Measurements from ENCODE around the gene COASY. TPM values are rescaled to one million over a fixed set of nuclear protein-coding genes. Genes with fewer than 3 reads are reported as not detected.

COASY gene
- total RNA-seq, 1 donor from 2014 or later, result 52.0 TPM

DNA sequence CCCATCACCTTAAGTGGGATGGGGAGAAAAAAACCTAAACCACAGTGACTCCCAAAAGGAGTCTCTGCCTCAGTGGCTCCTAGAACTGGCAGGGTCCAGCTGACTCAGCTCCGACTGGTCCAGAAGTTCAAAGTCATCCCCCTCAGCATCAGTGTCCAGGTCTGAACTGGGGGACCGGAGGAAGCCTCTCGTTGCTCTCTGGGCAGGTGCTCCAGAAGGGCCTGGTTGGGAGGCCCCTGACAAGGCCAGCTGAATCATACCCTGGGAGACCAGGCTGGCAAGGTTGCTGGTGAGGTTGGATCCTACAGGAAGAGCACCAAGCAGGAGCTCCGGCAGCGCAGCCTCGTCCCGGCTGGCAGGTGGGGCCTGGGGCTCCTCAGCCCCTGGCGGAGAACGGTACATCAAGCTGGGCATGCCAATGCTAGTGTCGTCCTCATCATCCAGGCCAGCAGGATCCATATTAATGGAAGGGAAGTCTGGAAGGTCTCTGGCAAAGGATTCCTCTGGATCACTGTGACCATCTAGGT, 19.9 kb downstream of the COASY start:
- Histone ChIP-seq H3K79me2 (ENCODE audit: insufficient read depth, low read length) (peaks cover 9% of the 10 kb centered on the region), H3K36me3 (ENCODE audit: insufficient read depth, low read length) (peaks cover 36% of the 10 kb centered on the region), H2AFZ (ENCODE audit: low read depth, low read length) (no peak overlapping the region), H3K9me3 (ENCODE audit: insufficient read depth, low read depth, low read length) (no peaks in the 10 kb centered on the region), H4K20me1 (ENCODE audit: insufficient read depth, low read length) (peaks cover 11% of the 10 kb centered on the region), H3K4me3 (ENCODE audit: insufficient read depth, low read depth, low read length) (no peak overlapping the region), H3K4me1 (ENCODE audit: insufficient read depth, low read length) (peaks cover 6% of the 10 kb centered on the region), H3K27me3 (ENCODE audit: insufficient read depth, low read length) (no peaks in the 10 kb centered on the region), H3K4me2 (ENCODE audit: low read length) (no peak overlapping the region), H3K9ac (ENCODE audit: low read length) (no peak overlapping the region), H3K27ac (ENCODE audit: low read depth, low read length) (no peak overlapping the region)
- no peak for FAIRE-seq
- Mint-ChIP-seq H3K4me3 (ENCODE audit: unreplicated experiment) (no peak overlapping the region), H3K27me3 (ENCODE audit: low read depth, unreplicated experiment) (no peaks in the 10 kb centered on the region), H3K4me1 (ENCODE audit: low read depth, unreplicated experiment) (peaks cover under 1% of the 10 kb centered on the region), H3K36me3 (ENCODE audit: low read depth, unreplicated experiment) (peaks cover 9% of the 10 kb centered on the region), H3K27ac (ENCODE audit: unreplicated experiment) (no peak overlapping the region), H3K9me3 (ENCODE audit: unreplicated experiment) (no peaks in the 10 kb centered on the region)
- DNase-seq (ENCODE audit: low read depth), result no peak
- TF ChIP-seq, protein P1, sequence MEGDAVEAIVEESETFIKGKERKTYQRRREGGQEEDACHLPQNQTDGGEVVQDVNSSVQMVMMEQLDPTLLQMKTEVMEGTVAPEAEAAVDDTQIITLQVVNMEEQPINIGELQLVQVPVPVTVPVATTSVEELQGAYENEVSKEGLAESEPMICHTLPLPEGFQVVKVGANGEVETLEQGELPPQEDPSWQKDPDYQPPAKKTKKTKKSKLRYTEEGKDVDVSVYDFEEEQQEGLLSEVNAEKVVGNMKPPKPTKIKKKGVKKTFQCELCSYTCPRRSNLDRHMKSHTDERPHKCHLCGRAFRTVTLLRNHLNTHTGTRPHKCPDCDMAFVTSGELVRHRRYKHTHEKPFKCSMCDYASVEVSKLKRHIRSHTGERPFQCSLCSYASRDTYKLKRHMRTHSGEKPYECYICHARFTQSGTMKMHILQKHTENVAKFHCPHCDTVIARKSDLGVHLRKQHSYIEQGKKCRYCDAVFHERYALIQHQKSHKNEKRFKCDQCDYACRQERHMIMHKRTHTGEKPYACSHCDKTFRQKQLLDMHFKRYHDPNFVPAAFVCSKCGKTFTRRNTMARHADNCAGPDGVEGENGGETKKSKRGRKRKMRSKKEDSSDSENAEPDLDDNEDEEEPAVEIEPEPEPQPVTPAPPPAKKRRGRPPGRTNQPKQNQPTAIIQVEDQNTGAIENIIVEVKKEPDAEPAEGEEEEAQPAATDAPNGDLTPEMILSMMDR (IDR thresholded peaks at IDR 0.05; ENCODE audit: insufficient read depth, low read depth, low read length), result no peak
- TF ChIP-seq EZH2 (IDR thresholded peaks at IDR 0.05; ENCODE audit: insufficient read depth, low read length), result no peak

DNA sequence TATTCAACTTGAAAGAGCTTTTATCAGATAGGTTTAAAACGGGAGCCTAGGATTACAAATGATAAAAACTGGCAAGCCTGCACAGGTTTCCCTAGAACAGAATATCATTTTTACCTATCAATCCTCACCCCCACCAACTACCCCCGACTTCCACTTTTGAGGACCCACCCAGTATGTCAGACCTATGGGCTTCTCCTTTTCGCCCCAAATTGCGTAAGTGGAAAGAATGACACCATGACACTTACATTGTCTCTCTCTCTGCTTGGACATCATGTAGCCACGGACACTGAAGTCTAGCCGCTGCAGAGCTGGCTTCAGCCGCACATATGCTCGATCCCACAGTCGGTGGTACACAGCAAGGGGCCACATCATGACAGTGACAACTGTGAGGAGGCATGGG, 22.9 kb downstream of the COASY start:
- TF ChIP-seq, protein P1 (IDR thresholded peaks at IDR 0.05; ENCODE audit: insufficient read depth, low read depth, low read length), result no peak
- TF ChIP-seq EZH2 (IDR thresholded peaks at IDR 0.05; ENCODE audit: insufficient read depth, low read length), result no peak
- no peak overlapping the region for H3K9ac ChIP-seq (ENCODE audit: low read length)
- Mint-ChIP-seq H3K36me3 (ENCODE audit: low read depth, unreplicated experiment) (peaks cover 12% of the 10 kb centered on the region), H3K4me3 (ENCODE audit: unreplicated experiment) (no peak overlapping the region), H3K27ac (ENCODE audit: unreplicated experiment) (no peak overlapping the region), H3K4me1 (ENCODE audit: low read depth, unreplicated experiment) (no peaks in the 10 kb centered on the region), H3K27me3 (ENCODE audit: low read depth, unreplicated experiment) (no peaks in the 10 kb centered on the region), H3K9me3 (ENCODE audit: unreplicated experiment) (no peaks in the 10 kb centered on the region)
- DNase-seq (ENCODE audit: low read depth), result no peak
- H3K9me3 ChIP-seq (ENCODE audit: insufficient read depth, low read depth, low read length), result no peaks in the 10 kb centered on the region
- H4K20me1 ChIP-seq (ENCODE audit: insufficient read depth, low read length), result peaks cover 16% of the 10 kb centered on the region
- H3K27me3 ChIP-seq (ENCODE audit: insufficient read depth, low read length), result no peaks in the 10 kb centered on the region
- no peaks in the 10 kb centered on the region for H3K79me2 ChIP-seq (ENCODE audit: insufficient read depth, low read length)
- H3K36me3 ChIP-seq (ENCODE audit: insufficient read depth, low read length), result peaks cover 49% of the 10 kb centered on the region
- no peak for FAIRE-seq
- H2AFZ ChIP-seq (ENCODE audit: low read depth, low read length), result no peak overlapping the region
- no peaks in the 10 kb centered on the region for H3K4me1 ChIP-seq (ENCODE audit: insufficient read depth, low read length)
- no peak overlapping the region for H3K4me3 ChIP-seq (ENCODE audit: insufficient read depth, low read depth, low read length)
- H3K4me2 ChIP-seq (ENCODE audit: low read length), result no peak overlapping the region
- H3K27ac ChIP-seq (ENCODE audit: low read depth, low read length), result no peak overlapping the region

DNA sequence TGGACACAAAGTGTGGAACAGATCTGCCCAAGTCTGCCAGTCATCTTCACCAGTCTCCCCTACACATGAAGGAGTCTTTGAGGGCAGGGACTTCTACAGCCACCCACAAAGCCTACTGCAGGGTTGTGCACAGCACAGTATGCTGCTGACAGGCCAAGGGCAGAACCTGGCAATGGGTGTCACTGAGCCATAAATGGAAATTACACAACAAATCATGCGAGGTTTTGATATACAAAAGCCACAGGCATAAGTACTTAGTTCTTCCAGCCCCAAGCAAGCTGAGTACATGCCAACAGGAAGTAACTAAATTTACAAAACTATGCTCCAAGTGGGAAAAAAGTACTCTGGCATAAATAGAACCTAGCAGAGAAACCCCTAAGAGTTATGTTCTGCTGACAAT, 23.4 kb downstream of the COASY start:
- no peaks in the 10 kb centered on the region for H3K79me2 ChIP-seq (ENCODE audit: insufficient read depth, low read length)
- H3K9ac ChIP-seq (ENCODE audit: low read length), result no peak overlapping the region
- no peak overlapping the region for H3K27ac ChIP-seq (ENCODE audit: low read depth, low read length)
- peaks cover 16% of the 10 kb centered on the region for H3K36me3 Mint-ChIP-seq (ENCODE audit: low read depth, unreplicated experiment)
- no peak overlapping the region for H3K27ac Mint-ChIP-seq (ENCODE audit: unreplicated experiment)
- H3K9me3 Mint-ChIP-seq (ENCODE audit: unreplicated experiment), result no peaks in the 10 kb centered on the region
- no peaks in the 10 kb centered on the region for H3K27me3 ChIP-seq (ENCODE audit: insufficient read depth, low read length)
- H2AFZ ChIP-seq (ENCODE audit: low read depth, low read length), result no peak overlapping the region
- DNase-seq (ENCODE audit: low read depth), result no peak
- no peaks in the 10 kb centered on the region for H3K4me1 ChIP-seq (ENCODE audit: insufficient read depth, low read length)
- FAIRE-seq, result no peak
- H3K4me3 ChIP-seq (ENCODE audit: insufficient read depth, low read depth, low read length), result no peak overlapping the region
- H3K36me3 ChIP-seq (ENCODE audit: insufficient read depth, low read length), result peaks cover 46% of the 10 kb centered on the region
- H3K4me2 ChIP-seq (ENCODE audit: low read length), result no peak overlapping the region
- no peaks in the 10 kb centered on the region for H3K9me3 ChIP-seq (ENCODE audit: insufficient read depth, low read depth, low read length)
- no peak overlapping the region for H3K4me3 Mint-ChIP-seq (ENCODE audit: unreplicated experiment)
- no peaks in the 10 kb centered on the region for H3K4me1 Mint-ChIP-seq (ENCODE audit: low read depth, unreplicated experiment)
- peaks cover 16% of the 10 kb centered on the region for H4K20me1 ChIP-seq (ENCODE audit: insufficient read depth, low read length)
- TF ChIP-seq EZH2 (IDR thresholded peaks at IDR 0.05; ENCODE audit: insufficient read depth, low read length), result no peak
- TF ChIP-seq, protein P1 (IDR thresholded peaks at IDR 0.05; ENCODE audit: insufficient read depth, low read depth, low read length), result no peak
- H3K27me3 Mint-ChIP-seq (ENCODE audit: low read depth, unreplicated experiment), result no peaks in the 10 kb centered on the region

Measured in astrocyte (in vitro differentiated cells and primary cell).